Lung (tissue), 12 donors: ENCODE results near the gene RBM20. TPM values are rescaled to one million over a fixed set of nuclear protein-coding genes. Genes with fewer than 3 reads are reported as not detected.
"Not testable (repeated sequence)": the region's sequence is repeated elsewhere in the genome, so short reads cannot be mapped to it uniquely, and the experiment has no call there.

Experiments
- ATAC-seq: fragments of 200-7000 bp; cut with Tn5 transposase; one replicate; pipeline ENCODE4 v1.9.1; 2020; ENCODE audit warnings: moderate number of reproducible peaks; ENCODE audit not compliant: insufficient read depth, low FRiP score
- DNase-seq, 3 donors: peaks; one replicate each; pipeline ENCODE4 v3.0.0-alpha.2; 2013 to 2017
- H3K27ac ChIP-seq, 2 donors: one replicate each; pipeline ENCODE4 v1.5.1; 2013; ENCODE audit warnings: mild to moderate bottlenecking in 2 of 2, moderate library complexity in 2 of 2, control low read depth in 1 of 2, inconsistent platforms in 1 of 2, low read depth in 1 of 2, low read length in 1 of 2
- H3K27me3 ChIP-seq, 3 donors: one replicate each; pipeline ENCODE4 v1.5.1; 2013; ENCODE audit warnings: low read length in 2 of 3; ENCODE audit not compliant: control insufficient read depth in 3 of 3, insufficient read depth in 3 of 3
- H3K36me3 ChIP-seq, 4 donors: one replicate each; pipeline ENCODE4 v1.5.1; 2013; ENCODE audit warnings: low read length in 4 of 4, mild to moderate bottlenecking in 1 of 4, moderate library complexity in 1 of 4; ENCODE audit not compliant: control insufficient read depth in 4 of 4, insufficient read depth in 4 of 4
- H3K4me1 ChIP-seq, 5 donors: one replicate each; pipeline ENCODE4 v1.5.1; 2013; ENCODE audit warnings: low read length in 5 of 5, mild to moderate bottlenecking in 2 of 5, moderate library complexity in 1 of 5; ENCODE audit not compliant: control insufficient read depth in 5 of 5, insufficient read depth in 5 of 5
- H3K4me3 ChIP-seq: one replicate; pipeline ENCODE4 v1.5.1; 2013; ENCODE audit warnings: mild to moderate bottlenecking, control low read depth, moderate library complexity
- H3K9ac ChIP-seq, 2 donors: one replicate each; pipeline ENCODE4 v1.5.1; 2013; ENCODE audit warnings: low read length in 2 of 2, control low read depth in 1 of 2; ENCODE audit not compliant: insufficient read depth in 1 of 2
- H3K9me3 ChIP-seq, 4 donors: one replicate each; pipeline ENCODE4 v1.5.1; 2013; ENCODE audit warnings: low read length in 3 of 4, mild to moderate bottlenecking in 1 of 4, moderate library complexity in 1 of 4; ENCODE audit not compliant: control insufficient read depth in 4 of 4, insufficient read depth in 3 of 4
- CTCF ChIP-seq: IDR thresholded peaks from 2 replicates; pipeline ENCODE4 v1.5.1; 2012; ENCODE audit warnings: mild to moderate bottlenecking; ENCODE audit errors: control extremely low read depth, extremely low read depth
- WGBS, 2 donors: extraction: QIAGEN DNeasy Blood & Tissue Kit; methylation state at CpG; one replicate each; pipeline ENCODE4 v1.1.7; 2013; 5-methylcytosine and 5-hydroxymethylcytosine counted together
- polyA plus RNA-seq, 2 donors: library from polyadenylated mRNA; stranded (reverse); fragments of 200-250 nt; gene quantifications; one replicate each; pipeline ENCODE4 v1.2.1, GENCODE V29; 2013
- total RNA-seq, 2 donors: library from RNA; depleted of rRNA in 1 of 2; stranded (reverse); fragments of >200 nt in 1 of 2; gene quantifications; one replicate each; pipeline ENCODE4 v1.2.1, GENCODE V29; 2014 to 2021
- donor health status: control.
- donor health status: control.
- donor health status: Bipolar disorder and iron deficiency.
- donor health status: healthy.
- donor health status: DM: yes; HTN: yes; CAD: no.

Gene RBM20
- total and polyA plus RNA-seq, 4 donors = 0.25 to 3.3 (median 0.66) TPM

GRCh38 chr10:110620398-110620719 is 23.8 kb upstream of the RBM20 start:
- H3K9ac ChIP-seq = no peak overlapping the region
- H3K27me3 ChIP-seq = no peaks in the 10 kb centered on the region
- no peak overlapping the region for H3K4me3 ChIP-seq
- no peaks in the 10 kb centered on the region for H3K36me3 ChIP-seq
- no peaks in the 10 kb centered on the region for H3K9me3 ChIP-seq
- peaks cover 0 to 5% (median 0%) of the 10 kb centered on the region in 5 donors for H3K4me1 ChIP-seq
- 100% methylated on average over 2 of the region's 2 CpGs for WGBS, 2 donors
- ATAC-seq (no peak), DNase-seq (no peak)
- no peak for TF ChIP-seq CTCF
- H3K27ac ChIP-seq = no peak overlapping the region

GRCh38 chr10:110623316-110623715 is 20.8 kb upstream of the RBM20 start:
- H3K27me3 ChIP-seq, H3K36me3 ChIP-seq, H3K27ac ChIP-seq, H3K4me3 ChIP-seq, H3K9ac ChIP-seq, ATAC-seq, DNase-seq, H3K4me1 ChIP-seq, H3K9me3 ChIP-seq: not testable (repeated sequence)
- WGBS, 2 donors = 85 to 89% methylated on average over 4 of the region's 4 CpGs

- peaks cover 0 to 3% (median 0%) of the 10 kb centered on the region in 4 donors for H3K9me3 ChIP-seq
- 89 to 90% methylated on average over 6 of the region's 6 CpGs for WGBS, 2 donors
- no peak overlapping the region for H3K9ac ChIP-seq
- H3K36me3 ChIP-seq = no peaks in the 10 kb centered on the region
- peaks cover 0 to 8% (median 0%) of the 10 kb centered on the region in 5 donors for H3K4me1 ChIP-seq
- H3K27me3 ChIP-seq = no peaks in the 10 kb centered on the region
- no peak for TF ChIP-seq CTCF
- no peak for ATAC-seq
- H3K27ac ChIP-seq = no peak overlapping the region
- no peak overlapping the region for H3K4me3 ChIP-seq
- no peak for DNase-seq
These were observed 18.7 kb upstream of the RBM20 start for GRCh38 chr10:110625356-110625894.

GRCh38 chr10:110625951-110626855 is 17.9 kb upstream of the RBM20 start:
- Histone ChIP-seq H3K36me3 (no peaks in the 10 kb centered on the region), H3K9ac (no peak overlapping the region), H3K27ac (no peak overlapping the region), H3K4me3 (no peak overlapping the region), H3K4me1 (peaks cover 0 to 8% (median 0%) of the 10 kb centered on the region in 5 donors), H3K9me3 (peaks cover 0 to 3% (median 0%) of the 10 kb centered on the region in 4 donors), H3K27me3 (no peaks in the 10 kb centered on the region)
- DNase-seq (no peak), ATAC-seq (no peak)
- 91 to 94% methylated on average over 5 of the region's 5 CpGs for WGBS, 2 donors
- no peak for TF ChIP-seq CTCF
